Right lobe of liver (tissue), 4 donors: Measurements from ENCODE around the gene JRKL.

Experiments used
- CTCF ChIP-seq, 4 donors: fragments of 200-600 bp in 3 of 4; fragments of 450-650 bp in 1 of 4; IDR thresholded peaks; one replicate each; pipeline versions ENCODE4 v1.5.1 to v1.8.0; 2016 to 2022; ENCODE audit warnings: antibody characterized with exemption in 4 of 4, mild to moderate bottlenecking in 2 of 4
- POLR2A ChIP-seq: fragments of 450-650 bp; IDR thresholded peaks from one replicate; pipeline ENCODE4 v1.6.1; 2017; ENCODE audit warnings: antibody characterized with exemption, mild to moderate bottlenecking
- donor health status: DM: no; HTN: no; CAD: no.
- donor health status: DM: no; HTN: no; CAD: no.
- donor health status: DM: no; HTN: yes; CAD: no.

DNA sequence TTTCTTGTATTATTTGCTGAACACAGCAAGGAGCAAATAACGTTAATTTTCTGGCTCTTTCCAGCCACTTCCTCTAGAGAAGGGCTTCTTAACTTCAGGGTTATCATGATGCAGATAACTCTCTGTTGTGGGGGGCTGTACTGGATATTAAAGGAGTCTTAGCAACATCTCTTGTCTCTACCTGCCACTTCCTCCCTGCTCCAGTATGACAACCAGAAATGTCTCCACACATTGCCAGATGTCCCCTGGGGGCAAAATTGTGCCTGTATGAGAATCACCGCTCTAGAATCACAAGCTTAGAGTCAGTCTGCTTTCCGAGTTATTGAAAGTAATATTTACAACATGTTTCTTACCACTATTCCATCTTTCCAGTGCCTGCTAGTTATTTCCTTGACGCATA is 6.8 kb downstream of the JRKL start:
- TF ChIP-seq CTCF (IDR thresholded peaks at IDR 0.05) = no peak
- TF ChIP-seq POLR2A = no peak
